ENCODE measurements around the gene OPA1.

DNA sequence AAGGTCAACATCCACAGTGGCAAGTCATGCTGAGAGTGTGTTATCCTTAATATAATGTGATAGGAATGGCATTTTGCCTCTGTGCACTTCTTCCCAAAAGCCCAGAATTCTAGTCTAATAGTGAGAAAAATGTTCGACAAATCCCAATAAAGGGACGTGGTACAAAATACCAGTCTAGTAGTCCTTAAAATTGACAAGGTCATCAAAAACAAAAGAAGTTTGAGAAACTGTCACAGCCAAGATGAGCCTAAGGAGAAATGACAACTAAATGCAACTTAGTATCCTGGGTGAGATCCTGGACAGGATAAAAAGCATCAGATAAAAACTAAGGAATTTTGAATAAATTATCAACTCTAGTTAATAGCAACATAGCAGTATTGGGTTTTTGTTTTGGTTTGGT is 23.9 kb upstream of the OPA1 start:
- no peak for TF ChIP-seq EZH2phosphoT487 (IDR thresholded peaks at IDR 0.05; ENCODE audit: borderline replicate concordance, low read length)
- TF ChIP-seq, protein P1, sequence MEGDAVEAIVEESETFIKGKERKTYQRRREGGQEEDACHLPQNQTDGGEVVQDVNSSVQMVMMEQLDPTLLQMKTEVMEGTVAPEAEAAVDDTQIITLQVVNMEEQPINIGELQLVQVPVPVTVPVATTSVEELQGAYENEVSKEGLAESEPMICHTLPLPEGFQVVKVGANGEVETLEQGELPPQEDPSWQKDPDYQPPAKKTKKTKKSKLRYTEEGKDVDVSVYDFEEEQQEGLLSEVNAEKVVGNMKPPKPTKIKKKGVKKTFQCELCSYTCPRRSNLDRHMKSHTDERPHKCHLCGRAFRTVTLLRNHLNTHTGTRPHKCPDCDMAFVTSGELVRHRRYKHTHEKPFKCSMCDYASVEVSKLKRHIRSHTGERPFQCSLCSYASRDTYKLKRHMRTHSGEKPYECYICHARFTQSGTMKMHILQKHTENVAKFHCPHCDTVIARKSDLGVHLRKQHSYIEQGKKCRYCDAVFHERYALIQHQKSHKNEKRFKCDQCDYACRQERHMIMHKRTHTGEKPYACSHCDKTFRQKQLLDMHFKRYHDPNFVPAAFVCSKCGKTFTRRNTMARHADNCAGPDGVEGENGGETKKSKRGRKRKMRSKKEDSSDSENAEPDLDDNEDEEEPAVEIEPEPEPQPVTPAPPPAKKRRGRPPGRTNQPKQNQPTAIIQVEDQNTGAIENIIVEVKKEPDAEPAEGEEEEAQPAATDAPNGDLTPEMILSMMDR (conservative IDR thresholded peaks at IDR 0.05; ENCODE audit: low read depth, low read length): no peak
- TF ChIP-seq EZH2 (IDR thresholded peaks at IDR 0.05; ENCODE audit: low read length, unreplicated experiment): no peak
